Ishikawa (cell line): Measurements from ENCODE around the gene DPYSL3.
A peak's percentile ranks its signal among the peaks of the same experiment; 100 is the strongest.

Experiments used
- CEBPB ChIP-seq: IDR thresholded peaks from 2 replicates; pipeline ENCODE4 v1.6.1; 2012
- CREB1 ChIP-seq: IDR thresholded peaks from 2 replicates; pipeline ENCODE4 v1.6.1; 2012; ENCODE audit warnings: low read depth
- EGR1 ChIP-seq: IDR thresholded peaks from 2 replicates; pipeline ENCODE4 v1.6.1; 2012
- EP300 ChIP-seq: IDR thresholded peaks from 2 replicates; pipeline ENCODE4 v1.6.1; 2012; ENCODE audit warnings: borderline replicate concordance
- FOXM1 ChIP-seq: IDR thresholded peaks from 2 replicates; pipeline ENCODE4 v1.6.1; 2012; ENCODE audit warnings: low read depth, borderline replicate concordance
- NFIC ChIP-seq: IDR thresholded peaks from 2 replicates; pipeline ENCODE4 v1.6.1; 2012
- RAD21 ChIP-seq: IDR thresholded peaks from 2 replicates; pipeline ENCODE4 v1.6.1; 2012; ENCODE audit warnings: low read depth
- TAF1 ChIP-seq: IDR thresholded peaks from 2 replicates; pipeline ENCODE4 v1.6.1; 2012; ENCODE audit warnings: low read depth, mild to moderate bottlenecking
- TCF12 ChIP-seq: IDR thresholded peaks from 2 replicates; pipeline ENCODE4 v1.6.1; 2012; ENCODE audit warnings: low read depth
- TEAD4 ChIP-seq: IDR thresholded peaks from 2 replicates; pipeline ENCODE4 v1.6.1; 2012
- YY1 ChIP-seq: IDR thresholded peaks from 2 replicates; pipeline ENCODE4 v1.6.1; 2012; ENCODE audit warnings: low read depth
- ZBTB7A ChIP-seq: IDR thresholded peaks from 2 replicates; pipeline ENCODE4 v1.6.1; 2012; ENCODE audit warnings: low read depth
- TF ChIP-seq, protein P1 (sequence below): IDR thresholded peaks from 2 replicates; pipeline ENCODE4 v1.6.1; 2012
- TF ChIP-seq, protein P2 (sequence below): IDR thresholded peaks from 2 replicates; pipeline ENCODE4 v1.6.1; 2012; ENCODE audit warnings: low read depth, mild to moderate bottlenecking
- TF ChIP-seq, protein P3 (sequence below): IDR thresholded peaks from 2 replicates; pipeline ENCODE4 v1.6.1; 2012

DPYSL3 gene

DNA sequence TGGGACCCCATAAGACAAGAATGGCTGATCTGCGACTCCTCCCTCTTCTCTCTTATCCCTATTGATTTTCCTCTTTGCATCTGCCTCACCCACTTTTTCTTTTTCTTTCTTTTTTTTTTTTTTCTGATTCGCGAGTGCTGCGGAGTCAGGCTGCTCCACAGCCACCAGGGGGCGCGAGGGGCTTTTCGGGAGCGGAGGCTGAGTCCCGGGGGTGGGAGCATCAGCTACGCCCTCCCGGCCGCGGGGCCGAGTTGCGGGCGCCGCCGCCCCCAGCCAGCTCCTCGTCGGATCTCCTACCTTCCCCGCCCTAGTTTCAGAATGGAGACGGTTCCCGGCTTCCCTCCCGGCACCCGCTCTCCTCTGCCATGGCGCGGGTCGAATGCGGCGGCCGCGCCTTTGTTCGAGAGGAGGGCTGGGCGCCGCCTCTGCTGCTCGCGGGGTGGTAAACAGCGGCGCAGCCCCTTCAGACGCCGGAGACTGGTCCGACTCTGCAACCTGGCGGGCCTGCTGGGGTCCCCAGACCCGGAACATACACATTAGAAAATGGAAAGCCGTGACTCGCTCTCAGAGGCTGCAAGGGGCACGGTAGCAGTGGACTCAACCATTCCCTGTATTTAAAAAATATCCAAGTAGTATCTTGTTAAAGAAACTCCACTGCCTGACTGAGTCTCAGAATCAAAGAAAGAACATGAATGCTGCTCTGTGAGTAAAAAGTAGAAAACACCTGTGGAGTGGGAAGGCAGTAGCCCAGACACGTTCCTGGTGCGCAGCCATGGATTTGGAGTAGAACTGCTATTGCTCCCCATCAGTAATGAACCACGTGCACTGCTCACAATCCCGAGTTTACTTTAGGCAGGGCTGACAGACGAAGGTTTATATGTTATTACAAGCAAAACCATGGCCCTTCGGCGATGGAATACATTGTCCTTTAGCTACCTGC, 55.7 kb downstream of the DPYSL3 start:
- no peak for TF ChIP-seq TEAD4
- TF ChIP-seq, protein P1, sequence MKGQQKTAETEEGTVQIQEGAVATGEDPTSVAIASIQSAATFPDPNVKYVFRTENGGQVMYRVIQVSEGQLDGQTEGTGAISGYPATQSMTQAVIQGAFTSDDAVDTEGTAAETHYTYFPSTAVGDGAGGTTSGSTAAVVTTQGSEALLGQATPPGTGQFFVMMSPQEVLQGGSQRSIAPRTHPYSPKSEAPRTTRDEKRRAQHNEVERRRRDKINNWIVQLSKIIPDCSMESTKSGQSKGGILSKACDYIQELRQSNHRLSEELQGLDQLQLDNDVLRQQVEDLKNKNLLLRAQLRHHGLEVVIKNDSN: no peak
- TF ChIP-seq ZBTB7A: peak; percentile 52; the same call in 1 of the 2 replicates
- TF ChIP-seq RAD21: peak; percentile 44

DNA sequence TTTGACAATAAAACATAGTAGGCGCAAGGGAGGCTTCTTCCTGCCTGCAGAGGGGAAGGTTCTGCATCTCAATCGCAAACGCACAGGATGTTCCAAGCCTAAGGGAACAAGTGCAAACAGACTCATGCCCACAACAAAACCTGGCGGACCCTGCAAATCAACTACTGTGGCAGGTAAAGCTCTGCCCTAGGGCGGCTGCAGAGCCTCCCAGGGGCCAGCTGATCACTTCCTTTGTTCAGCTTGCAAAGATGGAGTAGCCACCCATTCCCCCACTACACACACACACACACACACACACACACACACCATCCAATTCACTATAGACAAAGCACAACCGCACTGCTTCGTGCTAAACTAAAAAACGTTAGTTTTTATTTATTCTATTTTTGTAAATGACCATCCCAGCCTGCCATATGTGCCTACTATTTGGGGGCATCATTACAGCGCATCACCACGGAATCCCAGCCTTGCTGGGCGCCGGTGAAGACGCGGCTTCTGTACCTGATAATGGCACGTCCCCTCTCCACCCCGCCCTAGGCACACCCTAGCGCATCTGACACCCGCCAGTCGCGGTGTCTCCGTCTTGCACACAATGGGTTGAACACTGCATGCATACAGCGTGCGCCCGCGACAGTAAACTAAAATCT, 57.6 kb downstream of the DPYSL3 start:
- TF ChIP-seq TEAD4: no peak
- no peak for TF ChIP-seq NFIC
- TF ChIP-seq ZBTB7A: no peak
- no peak for TF ChIP-seq TAF1
- no peak for TF ChIP-seq CREB1
- TF ChIP-seq, protein P2, sequence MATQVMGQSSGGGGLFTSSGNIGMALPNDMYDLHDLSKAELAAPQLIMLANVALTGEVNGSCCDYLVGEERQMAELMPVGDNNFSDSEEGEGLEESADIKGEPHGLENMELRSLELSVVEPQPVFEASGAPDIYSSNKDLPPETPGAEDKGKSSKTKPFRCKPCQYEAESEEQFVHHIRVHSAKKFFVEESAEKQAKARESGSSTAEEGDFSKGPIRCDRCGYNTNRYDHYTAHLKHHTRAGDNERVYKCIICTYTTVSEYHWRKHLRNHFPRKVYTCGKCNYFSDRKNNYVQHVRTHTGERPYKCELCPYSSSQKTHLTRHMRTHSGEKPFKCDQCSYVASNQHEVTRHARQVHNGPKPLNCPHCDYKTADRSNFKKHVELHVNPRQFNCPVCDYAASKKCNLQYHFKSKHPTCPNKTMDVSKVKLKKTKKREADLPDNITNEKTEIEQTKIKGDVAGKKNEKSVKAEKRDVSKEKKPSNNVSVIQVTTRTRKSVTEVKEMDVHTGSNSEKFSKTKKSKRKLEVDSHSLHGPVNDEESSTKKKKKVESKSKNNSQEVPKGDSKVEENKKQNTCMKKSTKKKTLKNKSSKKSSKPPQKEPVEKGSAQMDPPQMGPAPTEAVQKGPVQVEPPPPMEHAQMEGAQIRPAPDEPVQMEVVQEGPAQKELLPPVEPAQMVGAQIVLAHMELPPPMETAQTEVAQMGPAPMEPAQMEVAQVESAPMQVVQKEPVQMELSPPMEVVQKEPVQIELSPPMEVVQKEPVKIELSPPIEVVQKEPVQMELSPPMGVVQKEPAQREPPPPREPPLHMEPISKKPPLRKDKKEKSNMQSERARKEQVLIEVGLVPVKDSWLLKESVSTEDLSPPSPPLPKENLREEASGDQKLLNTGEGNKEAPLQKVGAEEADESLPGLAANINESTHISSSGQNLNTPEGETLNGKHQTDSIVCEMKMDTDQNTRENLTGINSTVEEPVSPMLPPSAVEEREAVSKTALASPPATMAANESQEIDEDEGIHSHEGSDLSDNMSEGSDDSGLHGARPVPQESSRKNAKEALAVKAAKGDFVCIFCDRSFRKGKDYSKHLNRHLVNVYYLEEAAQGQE: no peak
- no peak for TF ChIP-seq YY1
- no peak for TF ChIP-seq EP300
- no peak for TF ChIP-seq EGR1
- no peak for TF ChIP-seq RAD21
- TF ChIP-seq TCF12: no peak
- TF ChIP-seq, protein P3, sequence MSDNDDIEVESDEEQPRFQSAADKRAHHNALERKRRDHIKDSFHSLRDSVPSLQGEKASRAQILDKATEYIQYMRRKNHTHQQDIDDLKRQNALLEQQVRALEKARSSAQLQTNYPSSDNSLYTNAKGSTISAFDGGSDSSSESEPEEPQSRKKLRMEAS: no peak
- no peak for TF ChIP-seq FOXM1

DNA sequence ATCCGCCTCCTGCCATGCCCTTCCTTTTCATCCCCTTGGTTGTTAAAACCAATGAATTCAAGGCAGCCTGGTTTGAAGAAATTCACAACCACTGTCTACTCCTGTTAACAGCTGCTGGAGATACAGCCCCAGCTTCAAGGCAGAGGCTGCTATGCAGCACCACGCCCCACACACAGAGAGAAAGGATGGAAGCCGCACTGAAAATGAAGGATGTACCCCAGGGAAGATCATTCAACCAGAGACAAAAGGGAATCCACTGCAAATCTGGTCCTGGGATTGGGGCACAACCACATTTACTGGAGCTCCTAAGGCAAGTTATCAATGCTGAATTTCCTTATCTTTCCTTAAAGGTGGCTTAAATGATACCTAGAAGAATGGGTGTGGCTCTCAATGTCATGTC, 58.7 kb downstream of the DPYSL3 start:
- TF ChIP-seq CREB1 (no peak), EP300 (no peak), NFIC (no peak), TEAD4 (no peak), FOXM1 (no peak), TCF12 (no peak), TAF1 (no peak), EGR1 (no peak)
- TF ChIP-seq, protein P3: no peak
- TF ChIP-seq, protein P2: no peak

DNA sequence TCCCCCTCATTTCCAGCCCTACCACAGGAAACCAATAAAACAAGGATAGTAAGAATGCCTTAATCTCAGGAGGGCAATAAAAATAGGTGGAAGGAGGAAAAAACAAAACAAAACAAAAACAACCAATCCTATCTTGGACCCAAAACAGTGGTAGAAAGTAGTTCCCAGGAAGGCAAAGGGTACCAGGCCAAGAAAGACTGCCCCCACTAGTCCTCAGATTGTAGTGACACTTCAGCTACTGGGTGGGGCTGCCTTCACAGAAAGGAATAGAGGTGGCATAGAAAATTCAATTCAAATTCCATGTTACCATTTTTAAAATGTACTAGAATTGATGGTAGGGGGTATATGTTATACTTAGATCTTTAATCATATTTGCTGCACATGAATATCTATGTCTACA, 59.3 kb downstream of the DPYSL3 start:
- TF ChIP-seq NFIC (no peak), TCF12 (no peak), FOXM1 (no peak), CEBPB (no peak), CREB1 (no peak), RAD21 (no peak), YY1 (no peak), TEAD4 (no peak), EP300 (no peak), ZBTB7A (no peak), EGR1 (no peak), TAF1 (no peak)
- TF ChIP-seq, protein P1: no peak
- TF ChIP-seq, protein P3: no peak
- TF ChIP-seq, protein P2: no peak
